Spleen (tissue), 7 donors: ENCODE data around the gene B4GALT6.

Experiments used
- POLR2A ChIP-seq, 3 donors: fragments of 450-650 bp; IDR thresholded peaks; one replicate each; pipeline ENCODE4 v1.5.1; 2017; ENCODE audit warnings: antibody characterized with exemption in 3 of 3, mild to moderate bottlenecking in 1 of 3
- POLR2AphosphoS5 ChIP-seq, 3 donors: sonication (generic); formaldehyde crosslinking; IDR thresholded peaks; one replicate each; pipeline ENCODE4 v1.5.1; 2017; ENCODE audit warnings: antibody characterized with exemption in 3 of 3
- TF ChIP-seq, protein P1 (sequence below), 11 experiments: fragments of 200-600 bp in 7 of 11; fragments of 450-650 bp in 4 of 11; sonication (generic) in 4 of 11; IDR thresholded peaks in 8 of 11; conservative IDR thresholded peaks in 3 of 11; 1 replicate in 7 of 11; 2 replicates in 4 of 11; pipeline versions ENCODE4 v1.4.0 to v1.8.0; 2016 to 2021; ENCODE audit warnings: antibody characterized with exemption in 11 of 11, inconsistent platforms in 4 of 11, mild to moderate bottlenecking in 1 of 11
- donor health status: DM: no; HTN: no; CAD: no; lungs with moderate emphysema.
- donor health status: DM: no; HTN: no; CAD: no.
- donor health status: DM: no; HTN: no; CAD: no.

DNA sequence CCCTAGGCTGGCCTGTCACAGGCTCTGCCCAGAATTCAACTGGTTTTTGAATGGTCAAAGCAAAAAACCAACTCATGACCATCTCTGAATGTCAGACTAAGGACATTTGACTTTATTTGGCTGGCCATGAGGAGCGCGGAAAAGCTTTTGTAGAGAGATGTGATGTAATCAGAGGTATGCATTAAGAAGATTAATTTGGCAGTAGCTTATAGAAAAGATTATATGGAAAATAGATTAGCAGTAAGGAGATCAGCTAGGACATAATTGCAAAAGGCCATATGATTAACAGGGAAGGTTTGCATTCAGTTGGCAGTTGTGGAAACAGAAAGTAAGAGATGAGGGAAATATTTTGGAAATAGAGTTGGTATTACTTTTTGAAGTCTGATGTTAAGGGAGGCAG, 105.0 kb downstream of the B4GALT6 start:
- TF ChIP-seq, protein P1, sequence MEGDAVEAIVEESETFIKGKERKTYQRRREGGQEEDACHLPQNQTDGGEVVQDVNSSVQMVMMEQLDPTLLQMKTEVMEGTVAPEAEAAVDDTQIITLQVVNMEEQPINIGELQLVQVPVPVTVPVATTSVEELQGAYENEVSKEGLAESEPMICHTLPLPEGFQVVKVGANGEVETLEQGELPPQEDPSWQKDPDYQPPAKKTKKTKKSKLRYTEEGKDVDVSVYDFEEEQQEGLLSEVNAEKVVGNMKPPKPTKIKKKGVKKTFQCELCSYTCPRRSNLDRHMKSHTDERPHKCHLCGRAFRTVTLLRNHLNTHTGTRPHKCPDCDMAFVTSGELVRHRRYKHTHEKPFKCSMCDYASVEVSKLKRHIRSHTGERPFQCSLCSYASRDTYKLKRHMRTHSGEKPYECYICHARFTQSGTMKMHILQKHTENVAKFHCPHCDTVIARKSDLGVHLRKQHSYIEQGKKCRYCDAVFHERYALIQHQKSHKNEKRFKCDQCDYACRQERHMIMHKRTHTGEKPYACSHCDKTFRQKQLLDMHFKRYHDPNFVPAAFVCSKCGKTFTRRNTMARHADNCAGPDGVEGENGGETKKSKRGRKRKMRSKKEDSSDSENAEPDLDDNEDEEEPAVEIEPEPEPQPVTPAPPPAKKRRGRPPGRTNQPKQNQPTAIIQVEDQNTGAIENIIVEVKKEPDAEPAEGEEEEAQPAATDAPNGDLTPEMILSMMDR (IDR thresholded peaks at IDR 0.05 in 8 of 11, conservative IDR thresholded peaks at IDR 0.05 in 3 of 11): no peak
- no peak for TF ChIP-seq POLR2A (IDR thresholded peaks at IDR 0.05)
- no peak for TF ChIP-seq POLR2AphosphoS5 (IDR thresholded peaks at IDR 0.05)
